Heart right ventricle (tissue), 16 donors: ENCODE results near the gene ALMS1. TPM values are rescaled to one million over a fixed set of nuclear protein-coding genes. Genes with fewer than 3 reads are reported as not detected.
"Not testable (repeated sequence)": the region's sequence is repeated elsewhere in the genome, so short reads cannot be mapped to it uniquely, and the experiment has no call there.

Experiments used
- ATAC-seq, 8 donors: fragments of 200-7000 bp; cut with Tn5 transposase; one replicate each; pipeline ENCODE4 v1.9.1; 2020; ENCODE audit warnings: mild to moderate bottlenecking in 8 of 8, moderate library complexity in 8 of 8, moderate number of reproducible peaks in 1 of 8
- DNase-seq, 2 donors: peaks; one replicate each; pipeline ENCODE4 v3.0.0-alpha.2; 2020
- H3K27ac ChIP-seq, 10 donors: fragments of 200-600 bp; sonication (generic) in 2 of 10; one replicate each; pipeline versions ENCODE4 v1.5.0 to v1.8.0; 2020 to 2022; ENCODE audit warnings: mild to moderate bottlenecking in 3 of 10
- H3K27me3 ChIP-seq, 7 donors: fragments of 200-600 bp; one replicate each; pipeline ENCODE4 v1.8.0; 2021 to 2022; ENCODE audit warnings: mild to moderate bottlenecking in 2 of 7
- H3K36me3 ChIP-seq, 9 donors: fragments of 200-600 bp; sonication (generic) in 1 of 9; one replicate each; pipeline versions ENCODE4 v1.5.0 to v1.8.0; 2020 to 2022; ENCODE audit warnings: mild to moderate bottlenecking in 2 of 9
- H3K4me1 ChIP-seq, 9 donors: fragments of 200-600 bp; sonication (generic) in 1 of 9; one replicate each; pipeline versions ENCODE4 v1.5.0 to v1.8.0; 2020 to 2022; ENCODE audit warnings: mild to moderate bottlenecking in 4 of 9
- H3K4me3 ChIP-seq, 10 donors: fragments of 200-600 bp; sonication (generic) in 2 of 10; one replicate each; pipeline versions ENCODE4 v1.5.0 to v1.8.0; 2020 to 2022; ENCODE audit warnings: mild to moderate bottlenecking in 7 of 10, moderate library complexity in 2 of 10
- H3K9me3 ChIP-seq, 11 donors: fragments of 200-600 bp in 10 of 11; sonication (generic) in 2 of 11; one replicate each; pipeline versions ENCODE4 v1.5.0 to v1.8.0; 2013 to 2022; ENCODE audit warnings: mild to moderate bottlenecking in 2 of 11, control low read depth in 1 of 11, moderate library complexity in 1 of 11
- WGBS, 2 donors: extraction: QIAGEN DNeasy Blood & Tissue Kit; methylation state at CpG; one replicate each; pipeline ENCODE4 v1.1.7; 2013; ENCODE audit warnings: inconsistent platforms in 1 of 2; 5-methylcytosine and 5-hydroxymethylcytosine counted together
- intact Hi-C, 10 donors: fragments of 100-400 bp; cut with DNase I; formaldehyde crosslinking; loops; one replicate each; pipeline versions ENCODE4 v1.11.1 to v1.14.2; 2022
- polyA plus RNA-seq, 2 donors: library from polyadenylated mRNA; stranded (reverse); fragments of 200-250 nt; gene quantifications; one replicate each; pipeline ENCODE4 v1.2.3, GENCODE V29; 2013
- total RNA-seq, 10 donors: library from RNA; stranded (reverse); fragmentation: NEBNext Ultra II Directional in 3 of 10; extraction: Animal tissue kit (Norgen Biotek cat#: 25700) in 3 of 10; gene quantifications; one replicate each; pipeline versions ENCODE4 v1.2.1 to v1.2.4, GENCODE V29; 2021 to 2023
- TF ChIP-seq, protein P1 (sequence below), 9 donors: fragments of 200-600 bp; sonication (generic) in 2 of 9; IDR thresholded peaks; one replicate each; pipeline versions ENCODE4 v1.5.0 to v1.8.0; 2021 to 2022; ENCODE audit warnings: antibody characterized with exemption in 9 of 9, mild to moderate bottlenecking in 5 of 9, moderate library complexity in 1 of 9
- donor health status: Arrhythmogenic right ventricular cardiomyopathy.
- donor health status: ischemic (EF 13 %, LVEDD 7.1; RV severe dilation, severe dysfunction).
- donor health status: healthy with polysubstance abuse.
- donor health status: DM: no; HTN: yes; CAD: no.
- donor health status: DM: no; HTN: no; CAD: no.
- donor health status: ischemic (EF 25% LVEDD 6.9; RV normal size, moderate dysfunction).
- donor health status: ischemic (EF 25% LVEDD 5.7; RV mildly dilated, moderate dysfunction).
- donor health status: healthy.
- donor health status: DM: yes; HTN: yes; CAD: no.
- donor health status: Ischemic cardiomyopathy.
- donor health status: ischemic (EF 35%, LVEDD 5.7; RV mildly dilated, moderate dysfunction).
- donor health status: nonischemic (EF 11% LVEDD 7.7; RV severe dilation, severe dysfunction).
- donor health status: DM: yes; HTN: yes; CAD: no.
- donor health status: PGD.
- donor health status: ischemic (EF 29% LVEDD 5.4; RV normal size, mild dysfunction).
- donor health status: nonischemic (EF 23%, LVEDD 6.1; RV moderate dilation, normal function).

Gene ALMS1
- total and polyA plus RNA-seq, 12 donors, result 3.8 to 16.9 (median 9.7) TPM

DNA sequence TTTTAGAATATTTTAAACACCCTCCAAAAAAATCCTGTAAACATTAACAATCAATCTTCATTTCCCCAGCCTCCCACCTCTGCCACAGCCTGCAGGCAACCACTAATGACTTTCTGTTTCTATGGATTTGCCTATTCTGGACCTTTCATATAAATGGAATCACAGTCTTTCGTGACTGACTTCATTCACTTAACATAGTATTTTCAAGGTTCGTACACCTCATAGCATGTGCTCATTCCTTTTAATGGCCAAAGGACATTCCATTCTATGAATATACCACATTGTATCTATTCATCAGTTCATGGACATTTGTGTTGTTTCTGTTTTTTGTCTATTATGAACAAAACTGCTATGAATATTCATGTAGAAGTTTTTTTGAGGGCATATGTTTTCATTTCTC lies 208.0 kb downstream of the ALMS1 start:
- H3K36me3 ChIP-seq, result peaks cover 0 to 10% (median 0%) of the 10 kb centered on the region in 9 donors
- ATAC-seq (no peak), DNase-seq (no peak)
- H3K27me3 ChIP-seq, result no peaks in the 10 kb centered on the region
- intact Hi-C loops, result no loop called here
- no peak overlapping the region for H3K4me3 ChIP-seq
- no peak overlapping the region for H3K27ac ChIP-seq
- peaks cover 0 to 5% (median 0%) of the 10 kb centered on the region in 9 donors for H3K4me1 ChIP-seq
- TF ChIP-seq, protein P1, sequence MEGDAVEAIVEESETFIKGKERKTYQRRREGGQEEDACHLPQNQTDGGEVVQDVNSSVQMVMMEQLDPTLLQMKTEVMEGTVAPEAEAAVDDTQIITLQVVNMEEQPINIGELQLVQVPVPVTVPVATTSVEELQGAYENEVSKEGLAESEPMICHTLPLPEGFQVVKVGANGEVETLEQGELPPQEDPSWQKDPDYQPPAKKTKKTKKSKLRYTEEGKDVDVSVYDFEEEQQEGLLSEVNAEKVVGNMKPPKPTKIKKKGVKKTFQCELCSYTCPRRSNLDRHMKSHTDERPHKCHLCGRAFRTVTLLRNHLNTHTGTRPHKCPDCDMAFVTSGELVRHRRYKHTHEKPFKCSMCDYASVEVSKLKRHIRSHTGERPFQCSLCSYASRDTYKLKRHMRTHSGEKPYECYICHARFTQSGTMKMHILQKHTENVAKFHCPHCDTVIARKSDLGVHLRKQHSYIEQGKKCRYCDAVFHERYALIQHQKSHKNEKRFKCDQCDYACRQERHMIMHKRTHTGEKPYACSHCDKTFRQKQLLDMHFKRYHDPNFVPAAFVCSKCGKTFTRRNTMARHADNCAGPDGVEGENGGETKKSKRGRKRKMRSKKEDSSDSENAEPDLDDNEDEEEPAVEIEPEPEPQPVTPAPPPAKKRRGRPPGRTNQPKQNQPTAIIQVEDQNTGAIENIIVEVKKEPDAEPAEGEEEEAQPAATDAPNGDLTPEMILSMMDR (IDR thresholded peaks at IDR 0.05), result no peak
- peaks cover 0 to 10% (median 0%) of the 10 kb centered on the region in 11 donors for H3K9me3 ChIP-seq
- WGBS, 2 donors, result 78 to 79% methylated on average over 2 of the region's 2 CpGs

DNA sequence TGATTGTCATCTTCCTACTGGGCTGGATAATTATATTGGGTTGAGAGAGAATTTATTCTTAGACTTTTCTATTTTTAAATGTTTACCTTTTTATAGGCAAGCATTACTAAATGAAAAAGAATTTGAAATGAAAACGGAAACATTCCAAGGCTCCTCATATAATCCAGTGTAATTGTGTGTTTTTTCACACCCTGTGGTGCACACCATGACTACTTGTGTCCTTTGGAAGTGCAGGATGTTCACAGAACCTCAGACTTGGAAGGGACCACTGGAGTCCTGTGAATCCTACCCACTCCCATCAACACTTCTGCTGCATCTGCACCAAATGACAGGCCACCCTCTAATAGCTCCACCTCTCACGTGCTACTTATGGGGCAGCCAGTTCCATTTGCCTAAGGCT lies 208.6 kb downstream of the ALMS1 start:
- no peaks in the 10 kb centered on the region for H3K27me3 ChIP-seq
- H3K4me1 ChIP-seq, result peaks cover 0 to 5% (median 0%) of the 10 kb centered on the region in 9 donors
- DNase-seq, result no peak
- H3K36me3 ChIP-seq, result peaks cover 0 to 14% (median 0%) of the 10 kb centered on the region in 9 donors
- WGBS, 2 donors, result 80 to 82% methylated on average over 2 of the region's 2 CpGs
- TF ChIP-seq, protein P1 (IDR thresholded peaks at IDR 0.05), result no peak
- intact Hi-C loops, result no loop called here
- H3K9me3 ChIP-seq, result peaks cover 0 to 10% (median 0%) of the 10 kb centered on the region in 11 donors
- no peak overlapping the region for H3K4me3 ChIP-seq
- ATAC-seq, result no peak
- H3K27ac ChIP-seq, result no peak overlapping the region

GRCh38 chr2:73601780-73602179 lies 216.1 kb downstream of the ALMS1 start:
- H3K36me3 ChIP-seq, result peaks cover 0 to 73% (median 19%) of the 10 kb centered on the region in 9 donors
- H3K27ac ChIP-seq, result no peak overlapping the region
- H3K4me3 ChIP-seq, result no peak overlapping the region
- DNase-seq (no peak), ATAC-seq (no peak)
- H3K9me3 ChIP-seq, result no peaks in the 10 kb centered on the region
- H3K4me1 ChIP-seq, result no peaks in the 10 kb centered on the region
- H3K27me3 ChIP-seq, result no peaks in the 10 kb centered on the region
- TF ChIP-seq, protein P1 (IDR thresholded peaks at IDR 0.05), result no peak
- intact Hi-C loops, result no loop called here
- 80% methylated on average over 5 of the region's 5 CpGs for WGBS, 2 donors

DNA sequence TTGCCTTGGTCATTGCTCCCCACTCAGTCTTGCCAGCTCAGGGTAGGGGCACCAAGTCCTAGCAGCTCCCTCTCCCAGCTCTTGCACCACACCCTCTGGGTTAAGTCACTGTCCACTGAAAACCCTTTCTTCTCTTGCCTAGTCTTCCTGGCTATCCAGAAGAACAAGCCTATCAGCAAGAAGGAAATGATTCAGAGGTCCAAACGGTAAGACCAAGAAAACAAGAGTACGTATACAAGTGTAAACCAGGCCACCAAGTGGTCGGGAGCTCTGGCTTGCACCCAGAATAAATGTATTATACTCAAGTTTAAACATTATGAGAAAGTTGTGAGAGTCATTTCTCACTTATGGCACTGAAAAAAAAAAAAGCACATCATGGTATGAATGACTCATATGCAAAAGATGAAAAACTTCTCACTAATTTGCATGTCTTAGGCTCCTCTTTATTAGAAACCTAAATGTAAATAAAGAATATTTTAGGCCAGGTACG lies 217.5 kb downstream of the ALMS1 start:
- not testable (repeated sequence) for ATAC-seq, DNase-seq
- 82 to 84% methylated on average over 4 of the region's 4 CpGs for WGBS, 2 donors

DNA sequence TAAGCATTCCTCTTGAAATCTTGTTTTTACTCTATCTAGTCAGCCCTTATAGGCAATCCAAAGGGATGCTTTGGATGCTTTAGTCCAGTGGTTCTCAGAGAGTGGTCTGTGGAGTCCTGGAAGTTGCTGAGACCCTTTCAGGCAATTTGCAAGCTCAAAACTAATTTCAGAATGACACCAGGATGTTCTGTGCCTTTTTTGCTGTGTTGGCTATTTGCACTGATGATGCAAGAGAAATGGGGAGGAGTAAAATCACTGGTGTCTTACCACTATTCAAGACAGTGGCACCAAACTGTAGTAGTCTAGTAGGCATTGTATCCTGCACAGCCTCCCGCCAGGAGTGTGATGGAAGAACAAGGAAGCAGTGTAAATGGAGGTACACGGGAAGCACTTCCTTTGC lies 219.0 kb downstream of the ALMS1 start:
- intact Hi-C loops, H3K27me3 ChIP-seq, ATAC-seq, H3K4me1 ChIP-seq, H3K4me3 ChIP-seq, H3K27ac ChIP-seq, H3K9me3 ChIP-seq, DNase-seq: not testable (repeated sequence)
- 73% methylated on average over 2 of the region's 2 CpGs for WGBS, 2 donors
- peaks cover 0 to 75% (median 19%) of the 10 kb centered on the region in 9 donors for H3K36me3 ChIP-seq

More for the DNA sequence above, 217.5 kb downstream of the ALMS1 start:
- H3K9me3 ChIP-seq, H3K4me1 ChIP-seq, intact Hi-C loops, H3K27me3 ChIP-seq, H3K27ac ChIP-seq, H3K4me3 ChIP-seq: not testable (repeated sequence)
- H3K36me3 ChIP-seq, result peaks cover 0 to 74% (median 19%) of the 10 kb centered on the region in 9 donors
